T-helper 1 cell (primary cell): Measurements from ENCODE around the gene ANKRD33.
A peak's percentile ranks its signal among the peaks of the same experiment; 100 is the strongest.

Experiments
- DNase-seq, 5 donors: peaks; one replicate each; pipeline ENCODE4 v3.0.0-alpha.2; 2012 to 2020
- total RNA-seq, 4 donors: gene quantifications; one replicate each; lab custom pipeline; 2026; lab: John Stamatoyannopoulos, UW

The ANKRD33 gene
- 0 to 0.15 (median 0) reads per million in 4 donors for total RNA-seq

- DNase-seq: no peak
Observed at GRCh38 chr12:51887476-51888315, at the start of gene ANKRD33. Gene ANKRD33 (plus strand): TSS chr12:51888103. CDS start chr12:51888187, 84 bp downstream.

GRCh38 chr12:51838762-51839161, 49.1 kb upstream of the ANKRD33 start:
- no peak for DNase-seq

- no peak for DNase-seq
Observed at GRCh38 chr12:51839310-51839947, 48.5 kb upstream of the ANKRD33 start.

DNA sequence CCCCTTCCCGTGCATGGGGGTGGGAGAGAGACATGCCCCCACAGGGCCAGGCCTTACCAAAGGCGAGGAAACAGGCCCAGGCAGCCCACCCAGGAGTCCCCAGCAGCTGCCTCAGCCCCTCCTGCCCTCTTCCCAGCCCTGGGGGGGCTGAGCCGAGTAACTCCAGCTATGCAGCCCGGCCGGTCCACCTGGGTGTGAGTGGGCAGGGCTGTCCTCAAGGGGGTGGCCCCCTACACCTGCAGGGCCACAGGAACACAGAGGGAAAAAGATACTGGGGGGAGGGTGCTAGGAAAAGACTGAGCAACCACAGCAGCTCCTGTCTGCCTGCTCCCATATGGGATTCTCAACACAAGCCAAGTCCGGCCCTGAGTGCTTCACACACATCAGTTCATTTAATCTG, 46.9 kb upstream of the ANKRD33 start:
- no peak for DNase-seq

- DNase-seq: no peak
Observed at GRCh38 chr12:51841727-51842126, 46.2 kb upstream of the ANKRD33 start.

DNA sequence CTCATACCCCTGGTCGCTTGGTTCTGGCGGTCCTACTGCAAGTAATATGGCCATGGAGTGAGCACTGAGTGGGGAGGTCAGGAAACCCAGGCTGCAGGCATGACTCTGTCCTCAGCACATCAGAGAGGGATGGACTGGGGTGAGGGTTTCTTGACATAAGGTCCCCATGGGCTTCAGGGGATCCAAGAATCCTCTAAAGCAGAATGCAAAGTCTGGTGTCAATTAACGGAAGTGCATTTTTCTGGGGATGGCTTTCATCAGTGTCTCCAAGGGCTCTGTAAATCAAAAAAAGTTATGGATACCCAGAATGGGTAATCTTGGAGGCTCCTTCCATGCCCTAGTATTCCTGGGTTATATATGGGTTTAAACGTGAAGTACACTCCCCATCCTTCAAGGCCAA, 43.0 kb upstream of the ANKRD33 start:
- DNase-seq: no peak

DNA sequence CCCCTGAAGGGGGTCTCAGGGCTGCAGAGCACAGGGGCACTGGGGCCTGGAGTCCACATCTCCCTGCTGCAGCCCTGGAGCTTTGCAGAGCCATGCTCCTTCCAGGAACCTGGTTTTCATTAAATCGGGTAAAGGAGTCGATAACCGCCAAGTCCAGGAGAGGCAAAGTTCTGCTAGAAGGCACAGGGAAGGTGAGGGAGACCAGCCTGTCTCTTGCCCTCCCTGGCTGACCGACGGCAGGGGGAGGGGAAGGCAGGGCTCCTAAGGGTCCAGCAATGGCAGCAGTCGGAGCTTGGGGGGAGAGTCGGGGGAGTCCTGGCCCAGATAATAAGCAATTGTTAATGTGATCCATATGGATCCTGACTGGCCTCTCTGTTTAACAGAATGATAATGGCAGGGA, 42.4 kb upstream of the ANKRD33 start:
- DNase-seq: no peak

- DNase-seq: no peak
Observed at GRCh38 chr12:51846271-51846691, 41.6 kb upstream of the ANKRD33 start.

DNA sequence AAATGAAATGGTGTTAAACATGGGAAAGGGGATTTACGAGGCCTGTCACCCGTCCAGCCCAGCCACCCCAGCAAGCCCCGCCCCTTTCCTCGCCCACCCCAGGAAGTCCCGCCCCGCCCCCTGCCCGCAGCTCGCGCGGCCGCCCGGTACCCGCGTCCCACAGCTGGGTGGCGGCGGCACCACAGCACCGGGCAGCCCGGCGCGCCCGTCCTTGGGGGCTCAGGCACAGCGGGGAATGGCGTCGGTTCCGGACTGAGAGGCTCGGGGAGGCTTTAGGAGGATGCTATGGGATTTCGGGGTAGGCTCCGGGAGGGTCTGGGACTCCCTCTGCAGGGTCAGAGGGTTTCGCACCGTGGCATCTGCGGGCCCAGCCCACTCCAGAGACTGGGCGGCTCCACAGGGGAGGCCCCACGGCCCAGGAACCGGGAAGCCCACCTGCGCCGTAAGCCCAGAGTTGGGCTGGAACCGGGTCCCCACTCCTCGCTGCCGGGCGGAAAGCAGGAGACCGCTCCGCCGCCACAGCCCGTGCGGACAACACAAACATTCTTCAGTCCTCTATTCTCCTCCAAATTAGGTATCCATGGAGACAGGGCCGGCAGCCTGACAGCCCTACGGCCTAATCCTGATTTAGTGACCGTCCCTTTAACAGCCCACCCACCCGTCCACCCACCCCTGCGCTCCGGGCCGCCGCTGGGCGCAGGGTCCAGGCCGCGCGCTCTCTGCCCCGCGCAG, 40.8 kb upstream of the ANKRD33 start:
- peak in 3 of 5 donors; percentile 29 to 33 (median 31) for DNase-seq

- no peak for DNase-seq
Observed at GRCh38 chr12:51847643-51848325, 40.1 kb upstream of the ANKRD33 start.

DNA sequence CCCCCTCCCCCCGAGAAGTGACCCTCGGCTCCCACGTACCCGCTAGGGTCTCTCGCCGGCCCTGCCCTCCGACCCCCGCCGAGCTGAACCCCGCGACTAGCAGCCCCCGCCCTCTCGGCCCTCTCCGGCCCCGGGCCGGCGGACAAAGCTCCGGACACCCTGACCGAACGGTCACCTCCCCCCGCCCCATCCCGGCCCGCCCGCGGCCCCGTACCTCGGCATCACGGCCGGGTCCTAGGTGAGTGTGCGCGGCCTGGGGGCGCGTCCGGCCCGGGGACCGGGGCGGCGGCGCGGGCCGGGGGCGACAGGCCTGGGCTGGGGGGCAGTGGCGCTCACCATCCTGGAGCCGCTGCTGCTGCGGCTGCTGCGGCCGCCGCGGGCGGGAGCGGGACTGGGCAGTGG, 39.6 kb upstream of the ANKRD33 start, which contains the start of gene FIGNL2:
TSS of gene FIGNL2 (minus strand) at position 393 of the 402 bp plus-strand sequence. CDS start 26,305 bp downstream, outside the sequence.
- no peak for DNase-seq

DNA sequence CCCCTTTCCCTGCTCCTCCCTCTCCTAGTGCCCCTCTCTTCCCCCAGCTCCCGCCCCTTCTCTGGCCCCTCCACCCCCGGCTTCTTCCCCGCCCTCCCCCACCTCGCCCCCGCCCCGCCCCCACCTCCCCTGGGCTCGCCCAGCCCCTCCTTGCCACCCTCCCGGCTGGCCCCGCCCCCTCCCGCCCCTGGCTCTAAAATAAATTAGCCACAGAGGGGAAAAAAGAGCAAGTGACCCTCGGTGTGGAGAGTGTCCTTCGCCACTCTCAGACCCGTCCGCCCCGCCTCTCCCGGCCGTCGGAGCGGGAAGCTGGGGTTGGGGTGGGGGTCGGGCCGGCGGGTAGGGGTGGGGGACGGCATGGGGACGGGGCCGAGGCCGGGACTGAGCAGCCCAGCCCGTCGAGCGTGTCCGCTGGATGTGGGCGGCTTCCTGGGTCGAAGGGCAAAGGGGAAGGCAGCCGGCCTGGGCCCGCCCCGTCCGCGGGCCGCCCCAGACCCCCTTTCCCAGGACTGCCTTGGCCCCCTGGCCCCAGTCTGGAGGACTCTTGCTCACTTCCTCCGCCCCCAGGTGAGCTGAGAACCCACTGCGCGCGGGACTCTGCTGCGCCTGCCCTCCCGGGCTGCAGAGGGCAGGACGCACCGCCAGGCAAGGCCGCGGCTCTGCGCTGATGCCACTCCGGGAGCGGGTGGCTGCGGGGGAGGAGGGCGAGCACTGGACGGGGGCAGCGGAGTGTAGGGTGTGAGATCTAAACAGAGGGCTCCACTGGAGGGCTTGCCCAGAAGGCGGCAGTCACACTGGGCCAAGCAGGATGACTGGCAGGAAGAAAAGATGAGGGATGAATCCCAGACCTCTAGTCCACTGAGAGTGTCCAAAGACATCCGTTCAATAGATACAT, 38.8 kb upstream of the ANKRD33 start:
- no peak for DNase-seq

DNA sequence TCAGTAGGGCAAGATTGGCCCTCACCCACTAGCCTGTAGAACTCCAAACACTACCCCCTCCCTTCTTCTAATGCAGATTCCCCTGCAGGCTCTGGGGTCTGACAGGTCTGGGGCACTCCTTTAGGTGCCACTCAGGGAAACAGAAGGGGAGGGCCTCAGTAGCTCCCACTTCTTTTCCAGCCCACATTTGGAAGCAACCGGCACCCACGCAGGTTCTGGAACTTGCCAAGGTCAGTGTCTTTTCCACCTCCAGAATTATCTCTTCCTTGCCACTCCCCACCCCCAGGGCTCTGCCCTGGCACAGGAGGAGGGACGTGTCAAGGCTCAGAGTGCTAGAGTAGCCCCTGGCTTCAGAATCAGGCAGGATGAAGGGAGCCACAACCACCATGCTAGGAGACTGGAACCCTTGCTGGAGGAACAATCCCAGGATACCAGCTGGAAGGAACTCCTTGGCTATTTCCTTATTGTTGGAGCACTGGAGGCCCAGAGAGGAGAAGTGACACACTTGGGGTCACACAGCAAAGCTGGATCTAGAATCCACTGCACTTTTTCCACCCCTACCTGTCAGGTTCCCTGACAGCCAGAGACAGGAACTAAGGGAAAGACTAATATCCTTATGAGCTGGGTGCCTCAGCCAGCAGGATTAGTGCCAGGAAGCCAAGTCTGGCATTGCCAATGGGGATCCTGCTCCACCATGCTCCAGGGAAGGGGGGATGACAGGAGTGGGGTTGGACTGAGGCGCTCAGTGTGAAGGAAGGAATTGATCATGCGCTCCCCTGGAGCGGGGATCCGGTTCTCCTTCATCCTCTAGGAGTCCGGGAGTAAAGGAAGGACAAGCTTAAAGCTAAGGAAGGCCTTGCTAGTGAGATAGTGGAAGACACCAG, 37.6 kb upstream of the ANKRD33 start:
- DNase-seq: no peak

GRCh38 chr12:51850965-51851299, 37.0 kb upstream of the ANKRD33 start:
- DNase-seq: no peak

GRCh38 chr12:51851413-51852124, 36.3 kb upstream of the ANKRD33 start:
- DNase-seq: no peak

- no peak for DNase-seq
Observed at GRCh38 chr12:51852404-51853137, 35.3 kb upstream of the ANKRD33 start.

DNA sequence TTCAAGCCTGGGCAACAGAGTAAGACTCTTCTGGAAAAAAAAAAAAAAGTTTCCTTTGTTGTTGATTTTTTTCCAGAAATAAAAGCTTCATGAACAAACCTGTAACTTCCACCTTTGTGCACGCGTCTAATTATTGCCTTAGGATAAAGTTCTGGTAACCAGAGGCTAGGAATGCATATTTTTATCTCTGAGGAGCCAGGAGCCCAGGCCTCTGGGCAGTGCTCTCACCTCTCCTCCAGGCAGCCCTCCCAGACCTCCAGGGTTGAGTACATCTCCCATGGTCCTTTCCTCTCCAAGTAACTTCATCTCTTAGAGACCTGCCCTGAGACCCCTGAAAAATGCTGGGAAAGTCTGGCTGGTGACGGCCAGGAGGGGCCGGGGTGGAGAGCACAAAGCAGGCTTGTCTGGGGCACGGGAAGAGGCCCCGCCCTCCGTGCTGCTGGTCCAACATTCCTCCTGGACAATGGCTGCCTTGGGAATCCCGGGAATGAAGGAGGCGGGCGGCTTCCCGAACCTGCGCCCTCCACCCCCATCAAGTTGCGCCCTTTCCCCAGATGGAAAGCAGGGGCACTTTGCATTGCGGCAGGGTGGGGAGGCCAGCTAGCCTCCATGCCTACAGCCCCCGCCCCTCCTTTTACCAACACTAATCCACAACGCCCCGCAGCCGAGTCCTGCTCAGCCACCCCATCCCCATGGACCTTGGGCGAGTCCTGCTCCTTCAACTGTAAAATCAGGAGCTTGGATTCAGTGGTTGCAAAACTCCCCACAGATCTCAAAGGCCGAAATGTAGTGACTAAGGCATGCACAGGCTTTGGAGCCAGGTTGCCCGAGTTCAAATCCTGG, 32.1 kb upstream of the ANKRD33 start:
- DNase-seq: no peak

DNA sequence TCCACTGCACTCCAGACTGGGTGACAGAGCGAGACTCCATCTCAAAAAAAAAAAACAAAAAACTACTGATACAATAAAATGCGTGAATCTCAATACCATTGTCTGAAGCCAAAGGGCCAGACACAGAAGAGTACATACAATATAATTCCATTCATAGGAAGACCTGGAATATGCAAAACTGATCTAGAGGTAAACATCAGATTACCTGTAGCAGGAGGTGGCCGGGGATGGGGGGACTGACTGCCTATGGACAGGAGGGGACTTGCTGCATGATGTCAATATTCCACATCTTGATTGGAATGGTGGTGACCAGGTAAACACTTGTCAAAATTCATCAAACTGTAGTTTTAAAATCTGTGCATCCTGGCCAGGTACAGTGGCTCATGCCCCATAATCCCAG, 26.9 kb upstream of the ANKRD33 start:
- DNase-seq: no peak
